GM23338 (cell line): ENCODE measurements around the gene CAPN7.

Experiments used
- CTCF ChIP-seq, 2 experiments: fragments of 200-600 bp in 1 of 2; sonication (generic) in 1 of 2; conservative IDR thresholded peaks; 2 replicates each; pipeline versions ENCODE4 v1.5.1 to v1.6.1; 2016 to 2017; ENCODE audit warnings: antibody characterized with exemption in 2 of 2, low read depth in 2 of 2, mild to moderate bottlenecking in 2 of 2, moderate library complexity in 1 of 2
- EZH2 ChIP-seq: fragments of 200-600 bp; sonication (generic); IDR thresholded peaks from one replicate; pipeline ENCODE4 v1.8.0; 2017; ENCODE audit warnings: antibody characterized with exemption, mild to moderate bottlenecking, low read depth; ENCODE audit not compliant: unreplicated experiment
- EZH2phosphoT487 ChIP-seq: fragments of 200-600 bp; sonication (generic); IDR thresholded peaks from one replicate; pipeline ENCODE4 v1.8.1; 2018; ENCODE audit warnings: antibody characterized with exemption; ENCODE audit not compliant: unreplicated experiment
- POLR2AphosphoS5 ChIP-seq: IDR thresholded peaks from 2 replicates; pipeline ENCODE4 v1.6.1; 2016; ENCODE audit warnings: antibody characterized with exemption, low read depth

- peak; percentile 44 to 49 for TF ChIP-seq CTCF (conservative IDR thresholded peaks at IDR 0.05; ENCODE audit: low read depth in 2 of 2)
- no peak for TF ChIP-seq EZH2phosphoT487
- TF ChIP-seq POLR2AphosphoS5: peak; percentile 82
- no peak for TF ChIP-seq EZH2
Measured at GRCh38 chr3:15205934-15206661, at the start of gene CAPN7.
